Endodermal cell (in vitro differentiated cells): ENCODE results near the gene MPC2. TPM values are rescaled to one million over a fixed set of nuclear protein-coding genes. Genes with fewer than 3 reads are reported as not detected.

Experiments
- DNase-seq: peaks from one replicate; pipeline ENCODE4 v3.0.0-alpha.2; 2017
- H3K27ac ChIP-seq: 2 replicates; pipeline ENCODE4 v1.5.1; 2013; ENCODE audit warnings: mild to moderate bottlenecking, low read depth, low read length, moderate library complexity
- H3K27me3 ChIP-seq: 2 replicates; pipeline ENCODE4 v1.6.1; 2013; ENCODE audit warnings: mild to moderate bottlenecking, low read length, moderate library complexity; ENCODE audit not compliant: insufficient read depth, control insufficient read depth, poor library complexity, severe bottlenecking
- H3K36me3 ChIP-seq: 2 replicates; pipeline ENCODE4 v1.7.0; 2013; ENCODE audit warnings: mild to moderate bottlenecking, low read length, moderate library complexity; ENCODE audit not compliant: control insufficient read depth, insufficient read depth
- H3K4me1 ChIP-seq: one replicate; pipeline ENCODE4 v1.7.0; 2013; ENCODE audit warnings: low read length; ENCODE audit not compliant: control insufficient read depth, insufficient read depth
- H3K4me3 ChIP-seq: 2 replicates; pipeline ENCODE4 v1.5.1; 2013; ENCODE audit warnings: mild to moderate bottlenecking, low read length, moderate library complexity
- H3K9ac ChIP-seq: 2 replicates; pipeline ENCODE4 v1.6.1; 2013; ENCODE audit warnings: mild to moderate bottlenecking, low read length, moderate library complexity; ENCODE audit not compliant: poor library complexity, severe bottlenecking; ENCODE audit errors: extremely low read depth
- H3K9me3 ChIP-seq: 2 replicates; pipeline ENCODE4 v1.6.1; 2013; ENCODE audit warnings: mild to moderate bottlenecking, low read length, moderate library complexity; ENCODE audit not compliant: control insufficient read depth
- H3K27ac Mint-ChIP-seq: 2 replicates; pipeline ENCODE4 v1.8.0; 2020; ENCODE audit warnings: mixed read lengths
- H3K27me3 Mint-ChIP-seq: 2 replicates; pipeline ENCODE4 v1.8.0; 2021; ENCODE audit warnings: mild to moderate bottlenecking, mixed read lengths; ENCODE audit not compliant: insufficient read depth
- H3K36me3 Mint-ChIP-seq: 2 replicates; pipeline ENCODE4 v1.8.0; 2020; ENCODE audit warnings: low read depth, mixed read lengths
- H3K4me1 Mint-ChIP-seq: 2 replicates; pipeline ENCODE4 v1.8.0; 2020; ENCODE audit warnings: mixed read lengths
- H3K4me3 Mint-ChIP-seq: 2 replicates; pipeline ENCODE4 v1.8.0; 2020; ENCODE audit warnings: mild to moderate bottlenecking, moderate library complexity, mixed read lengths
- H3K9me3 Mint-ChIP-seq: 2 replicates; pipeline ENCODE4 v1.8.0; 2020; ENCODE audit warnings: mild to moderate bottlenecking, mixed read lengths
- whole genome bisulfite sequencing, 2 experiments: methylation state at CpG; one replicate each; pipeline versions ENCODE4 v1.1.5 to v1.1.7; 2013; ENCODE audit warnings: missing lambda C conversion rate in 2 of 2, mixed read lengths in 1 of 2; ENCODE audit not compliant: insufficient coverage in 1 of 2, insufficient read length in 1 of 2; 5-methylcytosine and 5-hydroxymethylcytosine counted together
- total RNA-seq, 2 donors: library from RNA; stranded (reverse); fragmentation: NEBNext Ultra II Directional in 1 of 2; extraction: Animal tissue kit (Norgen Biotek cat#: 25700) in 1 of 2; gene quantifications; 2 replicates in 1 of 2; 3 replicates in 1 of 2; pipeline ENCODE4 v1.2.1, GENCODE V29; 2021
- TF ChIP-seq, protein P1 (sequence below): fragments of 200-600 bp; sonication (generic); conservative IDR thresholded peaks from 2 replicates; pipeline ENCODE4 v1.5.0; 2021; ENCODE audit warnings: antibody characterized with exemption, mild to moderate bottlenecking

The MPC2 gene
- total RNA-seq, 2 donors from 2014 or later, result 30.7 to 42.5 TPM

- Histone ChIP-seq H3K4me1 (no peaks in the 10 kb centered on the region), H3K4me3 (peak overlapping the region; percentile 47), H3K27me3 (no peaks in the 10 kb centered on the region), H3K9me3 (peaks cover 27% of the 10 kb centered on the region), H3K36me3 (peaks cover 34% of the 10 kb centered on the region), H3K27ac (no peak overlapping the region), H3K9ac (no peak overlapping the region)
- peaks cover 25% of the 10 kb centered on the region for H3K9me3 Mint-ChIP-seq
- no peak overlapping the region for H3K4me3 Mint-ChIP-seq
- 92 to 95% methylated on average over 2 of the region's 2 CpGs for WGBS, 2 experiments
- peaks cover 22% of the 10 kb centered on the region for H3K36me3 Mint-ChIP-seq
- peaks cover 9% of the 10 kb centered on the region for H3K4me1 Mint-ChIP-seq
- DNase-seq, result no peak
- no peaks in the 10 kb centered on the region for H3K27me3 Mint-ChIP-seq
- TF ChIP-seq, protein P1, sequence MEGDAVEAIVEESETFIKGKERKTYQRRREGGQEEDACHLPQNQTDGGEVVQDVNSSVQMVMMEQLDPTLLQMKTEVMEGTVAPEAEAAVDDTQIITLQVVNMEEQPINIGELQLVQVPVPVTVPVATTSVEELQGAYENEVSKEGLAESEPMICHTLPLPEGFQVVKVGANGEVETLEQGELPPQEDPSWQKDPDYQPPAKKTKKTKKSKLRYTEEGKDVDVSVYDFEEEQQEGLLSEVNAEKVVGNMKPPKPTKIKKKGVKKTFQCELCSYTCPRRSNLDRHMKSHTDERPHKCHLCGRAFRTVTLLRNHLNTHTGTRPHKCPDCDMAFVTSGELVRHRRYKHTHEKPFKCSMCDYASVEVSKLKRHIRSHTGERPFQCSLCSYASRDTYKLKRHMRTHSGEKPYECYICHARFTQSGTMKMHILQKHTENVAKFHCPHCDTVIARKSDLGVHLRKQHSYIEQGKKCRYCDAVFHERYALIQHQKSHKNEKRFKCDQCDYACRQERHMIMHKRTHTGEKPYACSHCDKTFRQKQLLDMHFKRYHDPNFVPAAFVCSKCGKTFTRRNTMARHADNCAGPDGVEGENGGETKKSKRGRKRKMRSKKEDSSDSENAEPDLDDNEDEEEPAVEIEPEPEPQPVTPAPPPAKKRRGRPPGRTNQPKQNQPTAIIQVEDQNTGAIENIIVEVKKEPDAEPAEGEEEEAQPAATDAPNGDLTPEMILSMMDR, result no peak
- H3K27ac Mint-ChIP-seq, result no peak overlapping the region
These were observed 26.3 kb downstream of the MPC2 start for GRCh38 chr1:167910530-167910929.

DNA sequence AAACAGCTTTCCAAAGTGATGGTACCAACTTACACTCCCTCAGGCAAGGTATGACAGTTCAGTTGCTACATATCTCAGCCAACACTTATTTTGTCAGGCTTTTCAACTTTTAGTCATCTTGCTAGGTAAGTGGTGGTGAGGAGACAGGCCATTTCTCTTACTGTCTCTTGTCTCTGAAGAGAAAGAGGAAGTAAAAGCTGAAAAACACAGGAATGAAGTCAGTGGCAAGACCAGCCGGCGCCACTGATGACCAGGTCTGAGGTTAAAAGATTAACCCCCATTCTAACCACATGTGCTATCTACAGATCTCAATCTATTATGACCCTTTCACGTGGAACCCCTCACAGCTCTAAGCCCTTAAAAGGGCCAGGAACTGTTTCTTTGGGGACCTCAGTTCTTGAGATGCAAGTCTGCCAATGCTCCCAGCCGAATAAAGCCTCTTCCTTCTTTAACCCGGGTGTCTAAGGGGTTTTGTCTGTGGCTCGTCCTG, 27.1 kb downstream of the MPC2 start:
- no peak for DNase-seq
- H3K4me3 ChIP-seq, result peak overlapping the region; percentile 47
- H3K36me3 ChIP-seq, result peaks cover 33% of the 10 kb centered on the region
- no peak overlapping the region for H3K4me3 Mint-ChIP-seq
- H3K4me1 Mint-ChIP-seq, result peaks cover 14% of the 10 kb centered on the region
- H3K27me3 ChIP-seq, result no peaks in the 10 kb centered on the region
- peaks cover 25% of the 10 kb centered on the region for H3K9me3 Mint-ChIP-seq
- TF ChIP-seq, protein P1, result no peak
- no peak overlapping the region for H3K9ac ChIP-seq
- WGBS, 2 experiments, result 89 to 96% methylated on average over 4 to 6 of the region's 6 CpGs
- no peaks in the 10 kb centered on the region for H3K4me1 ChIP-seq
- peaks cover 27% of the 10 kb centered on the region for H3K9me3 ChIP-seq
- no peak overlapping the region for H3K27ac Mint-ChIP-seq
- H3K36me3 Mint-ChIP-seq, result peaks cover 19% of the 10 kb centered on the region
- no peaks in the 10 kb centered on the region for H3K27me3 Mint-ChIP-seq
- no peak overlapping the region for H3K27ac ChIP-seq

- Histone ChIP-seq H3K27me3 (no peaks in the 10 kb centered on the region), H3K4me3 (no peak overlapping the region), H3K36me3 (peaks cover 14% of the 10 kb centered on the region), H3K9me3 (peaks cover 27% of the 10 kb centered on the region), H3K4me1 (no peaks in the 10 kb centered on the region), H3K9ac (no peak overlapping the region), H3K27ac (no peak overlapping the region)
- Mint-ChIP-seq H3K9me3 (peaks cover 25% of the 10 kb centered on the region), H3K4me3 (no peak overlapping the region), H3K4me1 (peaks cover 9% of the 10 kb centered on the region), H3K27ac (no peak overlapping the region), H3K36me3 (peaks cover 15% of the 10 kb centered on the region), H3K27me3 (no peaks in the 10 kb centered on the region)
- TF ChIP-seq, protein P1, result no peak
- no peak for DNase-seq
These were observed 31.2 kb downstream of the MPC2 start for GRCh38 chr1:167905671-167906070.
